Measurements from ENCODE around the gene CARM1.
A peak's percentile ranks its signal among the peaks of the same experiment; 100 is the strongest.
"Not testable (repeated sequence)": the region's sequence is repeated elsewhere in the genome, so short reads cannot be mapped to it uniquely, and the experiment has no call there.

Gene CARM1

GRCh38 chr19:10928563-10929401 lies 57.4 kb downstream of the CARM1 start, which contains the start of the genes TIMM29 and YIPF2:
TIMM29 (plus strand) TSS chr19:10928811; CDS start chr19:10928823, 12 bp downstream.
YIPF2 (minus strand) TSS chr19:10928639; CDS start chr19:10928410, 229 bp downstream.
- peak; percentile 98 for DNase-seq (ENCODE audit: low spot score)

GRCh38 chr19:10929402-10929794 lies 58.0 kb downstream of the CARM1 start:
- peak; percentile 27 for DNase-seq (ENCODE audit: low spot score)

- no peak for DNase-seq (ENCODE audit: low spot score)
These were observed 64.2 kb downstream of the CARM1 start for GRCh38 chr19:10935371-10936059.

DNA sequence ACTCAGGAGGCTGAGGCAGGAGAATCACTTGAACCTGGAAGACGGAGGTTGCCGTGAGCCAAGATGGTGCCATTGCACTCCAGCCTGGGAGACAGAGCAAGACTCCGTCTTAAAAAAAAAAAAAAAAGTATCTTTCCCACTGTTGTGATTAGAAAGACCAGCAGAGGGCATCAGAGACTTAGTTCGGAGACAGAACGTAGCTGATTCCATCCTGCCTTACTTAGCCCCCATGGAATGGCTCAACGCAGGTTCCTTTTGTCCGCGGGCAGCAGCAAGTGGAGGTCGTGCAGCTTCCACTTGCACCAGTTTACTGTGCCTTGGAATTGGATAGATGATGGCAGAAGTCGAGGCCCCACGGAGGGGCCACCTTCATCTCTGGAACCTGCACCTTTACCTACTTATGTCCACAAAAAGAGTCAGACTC lies 65.3 kb downstream of the CARM1 start:
- peak; percentile 86 for DNase-seq (ENCODE audit: low spot score)

- not testable (repeated sequence) for DNase-seq (ENCODE audit: low spot score)
These were observed 70.3 kb downstream of the CARM1 start for GRCh38 chr19:10941649-10942048.

DNA sequence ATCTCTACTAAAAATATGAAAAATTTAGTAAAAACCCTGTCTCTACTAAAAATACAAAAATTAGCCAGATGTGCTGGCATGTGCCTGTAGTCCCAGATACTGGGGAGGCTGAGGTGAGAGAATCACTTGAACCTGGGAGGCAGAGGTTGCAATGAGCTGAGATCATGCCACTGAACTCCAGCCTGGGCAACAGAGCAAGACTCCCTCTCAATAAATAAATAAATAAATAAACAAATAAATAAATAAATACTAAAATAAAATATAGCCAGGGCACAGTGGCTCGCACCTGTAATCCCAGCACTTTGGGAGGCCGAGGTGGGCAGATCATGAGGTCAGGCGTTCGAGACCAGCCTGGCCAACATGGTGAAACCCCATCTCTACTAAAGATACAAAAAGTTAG lies 72.1 kb downstream of the CARM1 start:
- DNase-seq (ENCODE audit: low spot score), result not testable (repeated sequence)

DNA sequence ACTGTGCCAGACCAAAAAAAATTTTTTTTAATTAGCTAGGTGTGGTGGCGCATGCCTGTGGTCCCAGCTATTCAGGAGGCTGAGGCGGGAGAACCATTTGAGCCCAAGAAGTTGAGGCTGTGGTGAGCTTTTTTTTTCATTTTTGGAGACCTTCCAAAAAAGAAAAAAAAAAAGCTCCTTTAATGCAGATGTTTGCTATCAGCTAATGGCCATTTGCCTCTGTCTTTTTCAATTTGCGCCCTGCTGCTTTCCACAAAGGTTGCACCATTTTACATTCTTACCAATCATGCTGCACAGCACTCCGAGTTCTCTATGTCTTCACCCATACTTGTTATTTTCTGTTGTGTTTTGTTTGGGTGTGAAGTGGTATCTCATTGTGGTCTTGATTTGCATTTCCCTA lies 73.9 kb downstream of the CARM1 start:
- DNase-seq (ENCODE audit: low spot score), result no peak

- no peak for DNase-seq (ENCODE audit: low spot score)
These were observed 75.8 kb downstream of the CARM1 start for GRCh38 chr19:10946958-10947657.

DNA sequence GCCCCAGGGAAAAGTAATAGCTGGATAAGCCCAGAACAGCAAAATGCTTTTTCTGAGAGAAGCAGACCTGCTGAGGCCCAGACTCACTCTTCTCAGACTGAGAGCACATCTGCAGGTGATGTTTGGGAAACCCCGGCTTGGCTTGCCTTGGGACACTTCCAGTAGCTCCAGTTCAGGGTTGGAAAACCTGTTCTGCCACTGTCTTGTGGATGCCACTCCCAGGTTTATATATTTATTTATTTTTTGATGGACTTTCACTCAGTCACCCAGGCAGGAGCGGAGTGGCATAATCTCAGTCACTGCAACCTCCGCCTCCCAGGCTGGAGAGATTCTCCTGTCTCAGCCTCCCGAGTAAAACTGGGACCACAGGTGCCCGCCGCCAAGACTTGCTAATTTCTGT lies 81.5 kb downstream of the CARM1 start:
- DNase-seq (ENCODE audit: low spot score), result no peak

DNA sequence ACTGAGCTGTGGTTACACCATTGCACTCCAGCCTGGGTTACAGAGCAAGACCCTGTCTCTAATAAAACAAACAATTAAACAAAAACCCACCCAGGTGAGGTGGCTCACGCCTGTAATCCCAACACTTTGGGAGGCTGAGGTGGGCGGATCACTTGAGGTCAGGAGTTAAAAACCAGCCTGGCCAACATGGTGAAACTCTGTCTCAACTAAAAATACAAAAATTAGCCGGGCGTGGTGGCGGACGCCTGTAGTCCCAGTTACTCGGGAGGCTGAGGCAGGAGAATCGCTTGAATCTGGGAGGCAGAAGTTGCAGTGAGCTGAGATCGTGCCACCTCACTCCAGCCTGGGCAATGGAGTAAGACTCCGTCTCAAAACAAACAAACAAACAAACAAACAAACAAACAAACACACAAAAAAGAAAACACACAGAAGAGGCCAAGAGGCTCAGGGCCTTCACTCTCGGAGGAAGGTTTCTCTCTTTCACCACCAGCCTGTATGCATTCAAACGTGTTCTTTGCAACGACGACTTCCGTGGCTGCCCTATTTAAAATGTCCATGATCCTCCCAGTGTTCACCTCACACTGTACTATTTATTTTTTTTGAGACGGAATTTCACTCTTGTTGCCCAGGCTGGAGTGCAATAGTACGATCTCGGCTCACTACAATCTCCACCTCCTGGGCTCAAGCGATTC lies 88.1 kb downstream of the CARM1 start:
- not testable (repeated sequence) for DNase-seq (ENCODE audit: low spot score)

DNA sequence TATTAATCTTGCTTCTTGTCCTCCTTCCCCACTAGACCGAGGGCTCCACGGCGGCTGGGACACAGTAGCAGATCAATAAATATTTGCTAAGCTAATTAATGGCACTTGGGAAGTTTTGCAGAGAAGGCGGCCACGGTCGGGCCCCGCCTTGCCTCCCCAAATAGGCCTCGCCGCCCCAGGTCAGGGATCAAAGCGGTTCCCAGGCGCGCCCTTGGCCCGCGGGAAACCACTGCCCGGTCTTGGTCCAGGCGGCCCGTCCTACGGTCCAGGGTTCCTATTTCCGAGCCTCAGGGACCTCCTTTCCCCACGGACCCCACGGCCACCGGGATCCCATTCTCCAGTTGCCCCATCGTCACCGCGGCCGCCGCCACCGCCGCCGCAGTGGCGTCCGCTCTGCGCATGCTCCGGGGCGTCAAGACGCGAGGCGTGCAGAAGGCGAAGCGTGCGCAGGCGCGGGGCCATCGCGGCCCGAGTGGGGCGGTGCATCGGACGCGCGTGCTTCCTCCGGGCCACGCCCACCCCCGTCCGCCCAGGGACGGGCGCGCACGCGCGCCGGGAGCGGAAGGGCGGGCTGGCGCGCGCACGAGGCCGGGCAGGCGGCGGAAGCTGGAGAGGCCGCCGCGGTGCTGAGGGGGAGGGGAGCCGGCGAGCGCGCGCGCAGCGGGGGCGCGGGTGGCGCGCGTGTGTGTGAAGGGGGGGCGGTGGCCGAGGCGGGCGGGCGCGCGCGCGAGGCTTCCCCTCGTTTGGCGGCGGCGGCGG lies 89.1 kb downstream of the CARM1 start, which contains the start of gene SMARCA4:
SMARCA4 (plus strand) TSS at position 717 of the 759 bp plus-strand sequence. CDS start 23,122 bp downstream, outside the sequence.
- DNase-seq (ENCODE audit: low spot score), result peak; percentile 99

DNA sequence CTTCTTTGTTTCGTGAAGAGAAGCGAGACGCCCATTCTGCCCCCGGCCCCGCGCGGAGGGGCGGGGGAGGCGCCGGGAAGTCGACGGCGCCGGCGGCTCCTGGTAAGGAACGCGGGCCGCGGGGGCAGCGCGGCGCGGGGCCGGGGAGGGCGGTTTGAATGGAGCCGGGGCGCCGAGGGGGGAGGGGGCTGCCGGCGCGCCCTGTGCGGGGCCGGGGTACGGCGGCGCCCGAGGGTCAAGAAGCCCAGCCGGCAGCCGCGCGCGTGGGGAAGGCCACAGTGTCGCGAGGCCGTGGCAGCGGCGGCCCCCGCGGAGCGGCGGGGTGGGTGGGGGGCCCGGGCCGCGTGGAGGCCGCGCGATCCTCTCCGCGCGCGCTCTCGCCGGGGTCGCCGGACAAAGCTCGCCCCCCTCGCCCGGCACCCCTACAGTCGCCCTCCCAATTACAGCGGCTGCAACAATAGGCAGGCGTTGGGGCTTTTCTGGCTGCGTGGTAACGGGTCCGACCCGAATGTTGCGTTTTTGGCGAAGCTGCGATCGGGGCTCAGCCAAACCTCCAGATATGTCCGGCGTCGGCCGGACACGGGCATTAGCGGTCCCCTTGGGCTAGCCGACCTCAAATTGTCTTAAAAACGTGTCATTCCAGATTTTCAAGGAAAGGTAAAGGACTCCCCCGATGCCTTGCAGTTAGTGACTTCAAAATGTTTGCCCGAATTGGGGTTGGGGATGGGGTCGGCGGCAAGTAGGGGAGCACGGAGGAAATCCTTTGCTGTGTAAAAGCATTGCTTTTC lies 89.9 kb downstream of the CARM1 start:
- DNase-seq (ENCODE audit: low spot score), result no peak

- DNase-seq (ENCODE audit: low spot score), result no peak
These were observed 91.5 kb downstream of the CARM1 start for GRCh38 chr19:10962863-10963262.

GRCh38 chr19:10963865-10964264 lies 92.5 kb downstream of the CARM1 start:
- DNase-seq (ENCODE audit: low spot score), result no peak

DNA sequence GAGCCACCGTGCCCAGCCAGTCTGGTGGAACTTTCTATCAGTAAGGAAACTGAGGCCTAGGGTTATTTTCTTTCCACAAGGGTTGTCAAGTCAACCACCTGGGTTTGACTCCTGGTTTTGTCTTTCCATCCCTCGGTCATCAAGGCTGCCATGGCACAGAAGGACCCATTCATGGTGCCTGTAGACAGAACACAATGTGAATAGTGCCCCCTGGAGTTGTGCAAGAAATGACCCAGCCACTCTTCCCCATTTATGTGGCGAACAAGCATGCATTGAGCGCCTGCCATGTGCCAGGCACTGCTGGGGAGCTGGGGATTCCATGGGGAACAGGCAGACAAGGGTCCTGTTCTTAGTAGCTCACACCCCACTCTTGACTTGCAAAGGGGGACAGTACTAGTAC lies 93.5 kb downstream of the CARM1 start:
- DNase-seq (ENCODE audit: low spot score), result no peak

GRCh38 chr19:10965398-10965797 lies 94.0 kb downstream of the CARM1 start:
- DNase-seq (ENCODE audit: low spot score), result no peak

- no peak for DNase-seq (ENCODE audit: low spot score)
These were observed 95.5 kb downstream of the CARM1 start for GRCh38 chr19:10966809-10967208.

DNA sequence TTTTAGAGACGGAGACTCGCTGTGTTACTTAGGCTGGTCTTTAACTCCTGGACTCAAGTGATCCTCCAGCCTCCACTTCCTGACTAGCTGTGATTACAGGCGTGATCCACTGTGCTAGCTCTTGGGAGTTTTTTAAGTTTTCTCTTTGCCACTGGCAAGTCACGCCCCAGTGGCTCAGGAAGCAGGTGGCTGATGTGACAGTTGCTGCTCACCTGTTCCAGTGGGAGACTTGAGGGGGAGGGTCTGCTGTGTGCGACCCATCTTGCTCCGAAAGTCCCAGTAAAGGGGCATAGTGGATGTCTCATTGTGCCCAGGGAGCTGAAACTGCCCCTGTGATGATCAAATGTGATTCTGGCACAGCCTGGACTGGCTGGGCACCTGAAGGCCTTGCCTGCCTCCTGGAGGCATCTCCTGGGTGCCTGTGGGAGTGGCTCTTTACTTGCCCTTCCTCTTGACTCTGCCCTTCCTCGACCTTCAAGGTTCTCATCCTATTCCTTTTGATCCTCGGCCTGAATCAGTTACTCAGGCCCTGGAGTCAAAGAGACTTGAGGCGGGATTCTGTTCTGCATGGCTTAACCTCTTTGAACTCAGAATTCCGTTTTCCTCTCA lies 97.3 kb downstream of the CARM1 start:
- DNase-seq (ENCODE audit: low spot score), result peak; percentile 15

DNA sequence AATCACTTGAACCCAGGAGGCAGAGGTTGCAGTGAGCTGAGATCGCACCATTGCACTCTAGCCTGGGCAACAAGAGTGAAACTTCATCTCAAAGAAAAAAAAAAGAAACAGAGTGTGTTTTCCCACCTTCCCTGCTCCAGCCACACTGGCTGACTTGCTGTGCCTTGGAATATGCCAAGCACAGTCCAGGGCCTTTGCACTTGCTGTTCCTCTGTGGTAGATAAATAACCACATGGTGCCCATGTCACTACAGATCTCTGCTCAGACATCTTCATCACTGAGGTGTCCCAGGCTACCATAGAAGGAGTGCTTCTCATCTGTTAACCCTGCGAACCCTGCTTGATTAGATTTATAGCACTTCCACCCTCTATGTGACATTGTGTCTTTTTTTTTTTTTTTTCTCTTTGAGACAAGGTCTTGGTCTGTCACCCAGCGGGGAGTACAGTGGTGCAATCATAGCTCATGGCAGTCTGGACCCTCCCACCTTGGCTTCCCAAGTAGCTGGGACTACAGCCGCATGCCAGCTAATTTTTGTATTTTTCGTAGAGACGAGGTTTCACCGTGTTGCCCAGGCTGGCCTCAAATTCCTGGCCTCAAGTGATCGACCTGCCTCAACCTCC lies 99.9 kb downstream of the CARM1 start:
- no peak for DNase-seq (ENCODE audit: low spot score)
